Measurements from ENCODE around the gene PSMD4. TPM values are rescaled to one million over a fixed set of nuclear protein-coding genes. Genes with fewer than 3 reads are reported as not detected.

PSMD4 gene
- total RNA-seq, 4 donors from 2014 or later: 157 to 195 (median 176) TPM

DNA sequence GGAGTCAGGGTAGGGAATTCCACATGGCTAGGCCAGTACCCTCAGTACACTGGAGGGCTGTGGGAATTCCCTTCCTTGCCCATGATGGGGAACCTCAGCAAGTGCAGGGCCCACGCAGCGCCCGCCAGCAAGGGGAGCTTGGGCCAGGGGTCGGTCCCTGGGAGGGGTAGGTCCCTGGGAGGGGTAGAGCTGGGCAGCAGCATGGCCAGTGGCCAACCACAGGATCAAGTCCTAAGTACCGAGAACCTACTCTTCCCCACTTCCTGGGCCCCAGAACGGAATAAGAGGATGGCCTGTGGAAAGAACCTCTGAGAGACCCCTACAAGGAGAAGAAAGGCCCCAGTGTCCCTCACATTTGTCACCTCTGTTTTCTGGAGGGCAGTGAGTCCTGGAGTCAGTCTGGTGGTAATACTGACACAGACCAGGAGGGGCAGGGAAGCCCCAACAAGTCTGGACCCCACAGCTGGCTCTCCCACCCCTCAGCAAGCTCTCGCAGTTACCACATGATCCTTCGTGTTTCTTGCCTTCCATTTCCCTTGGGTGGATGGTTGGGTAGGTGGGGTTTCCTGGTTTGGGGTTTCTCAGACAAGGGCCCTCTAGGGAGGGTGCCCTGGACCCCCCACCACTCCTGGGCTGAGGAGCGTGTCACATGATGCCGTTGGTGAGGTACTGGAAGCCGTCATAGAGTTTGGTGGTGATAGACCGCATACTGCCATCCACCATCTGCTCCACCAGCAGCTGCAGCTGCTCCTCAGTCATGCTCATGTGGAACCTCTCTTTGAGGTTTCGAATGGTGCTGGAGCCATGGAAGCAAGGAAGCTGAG is 37.9 kb downstream of the PSMD4 start:
- TF ChIP-seq, protein P1, sequence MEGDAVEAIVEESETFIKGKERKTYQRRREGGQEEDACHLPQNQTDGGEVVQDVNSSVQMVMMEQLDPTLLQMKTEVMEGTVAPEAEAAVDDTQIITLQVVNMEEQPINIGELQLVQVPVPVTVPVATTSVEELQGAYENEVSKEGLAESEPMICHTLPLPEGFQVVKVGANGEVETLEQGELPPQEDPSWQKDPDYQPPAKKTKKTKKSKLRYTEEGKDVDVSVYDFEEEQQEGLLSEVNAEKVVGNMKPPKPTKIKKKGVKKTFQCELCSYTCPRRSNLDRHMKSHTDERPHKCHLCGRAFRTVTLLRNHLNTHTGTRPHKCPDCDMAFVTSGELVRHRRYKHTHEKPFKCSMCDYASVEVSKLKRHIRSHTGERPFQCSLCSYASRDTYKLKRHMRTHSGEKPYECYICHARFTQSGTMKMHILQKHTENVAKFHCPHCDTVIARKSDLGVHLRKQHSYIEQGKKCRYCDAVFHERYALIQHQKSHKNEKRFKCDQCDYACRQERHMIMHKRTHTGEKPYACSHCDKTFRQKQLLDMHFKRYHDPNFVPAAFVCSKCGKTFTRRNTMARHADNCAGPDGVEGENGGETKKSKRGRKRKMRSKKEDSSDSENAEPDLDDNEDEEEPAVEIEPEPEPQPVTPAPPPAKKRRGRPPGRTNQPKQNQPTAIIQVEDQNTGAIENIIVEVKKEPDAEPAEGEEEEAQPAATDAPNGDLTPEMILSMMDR (IDR thresholded peaks at IDR 0.05): peak in 1 of 3 experiments; percentile 7
- TF ChIP-seq EP300 (IDR thresholded peaks at IDR 0.05) (no peak), POLR2A (IDR thresholded peaks at IDR 0.05; ENCODE audit: low read depth) (no peak), POLR2AphosphoS5 (IDR thresholded peaks at IDR 0.05) (no peak)
- DNase-seq (ENCODE audit: extremely low spot score): no peak
- WGBS: 69% methylated on average over 13 of the region's 13 CpGs
- Histone ChIP-seq H3K4me1 (peaks cover 0 to 15% (median 5%) of the 10 kb centered on the region in 4 donors), H3K36me3 (peaks cover 83 to 100% (median 100%) of the 10 kb centered on the region in 4 donors), H3K9me3 (no peaks in the 10 kb centered on the region), H3K27me3 (no peaks in the 10 kb centered on the region), H3K27ac (replicated peaks in 1 of 4) (peak overlapping the region in 1 of 4 donors; percentile 53), H3K4me3 (no peak overlapping the region)
- intact Hi-C loops (cut with DNase I): no loop called here

- H3K27ac ChIP-seq (replicated peaks in 1 of 4): no peak overlapping the region
- TF ChIP-seq, protein P1 (IDR thresholded peaks at IDR 0.05): no peak
- TF ChIP-seq POLR2A (IDR thresholded peaks at IDR 0.05; ENCODE audit: low read depth) (no peak), EP300 (IDR thresholded peaks at IDR 0.05) (no peak), POLR2AphosphoS5 (IDR thresholded peaks at IDR 0.05) (no peak)
- no peak overlapping the region for H3K4me3 ChIP-seq
- no peak for DNase-seq (ENCODE audit: extremely low spot score)
- H3K9me3 ChIP-seq: no peaks in the 10 kb centered on the region
- H3K27me3 ChIP-seq: no peaks in the 10 kb centered on the region
- WGBS: 80% methylated on average over 6 of the region's 6 CpGs
- H3K4me1 ChIP-seq: peaks cover 0 to 15% (median 5%) of the 10 kb centered on the region in 4 donors
- intact Hi-C loops (cut with DNase I): no loop called here
- H3K36me3 ChIP-seq: peaks cover 83 to 100% (median 100%) of the 10 kb centered on the region in 4 donors
Observed at GRCh38 chr1:151293093-151293492, 38.6 kb downstream of the PSMD4 start.

DNA sequence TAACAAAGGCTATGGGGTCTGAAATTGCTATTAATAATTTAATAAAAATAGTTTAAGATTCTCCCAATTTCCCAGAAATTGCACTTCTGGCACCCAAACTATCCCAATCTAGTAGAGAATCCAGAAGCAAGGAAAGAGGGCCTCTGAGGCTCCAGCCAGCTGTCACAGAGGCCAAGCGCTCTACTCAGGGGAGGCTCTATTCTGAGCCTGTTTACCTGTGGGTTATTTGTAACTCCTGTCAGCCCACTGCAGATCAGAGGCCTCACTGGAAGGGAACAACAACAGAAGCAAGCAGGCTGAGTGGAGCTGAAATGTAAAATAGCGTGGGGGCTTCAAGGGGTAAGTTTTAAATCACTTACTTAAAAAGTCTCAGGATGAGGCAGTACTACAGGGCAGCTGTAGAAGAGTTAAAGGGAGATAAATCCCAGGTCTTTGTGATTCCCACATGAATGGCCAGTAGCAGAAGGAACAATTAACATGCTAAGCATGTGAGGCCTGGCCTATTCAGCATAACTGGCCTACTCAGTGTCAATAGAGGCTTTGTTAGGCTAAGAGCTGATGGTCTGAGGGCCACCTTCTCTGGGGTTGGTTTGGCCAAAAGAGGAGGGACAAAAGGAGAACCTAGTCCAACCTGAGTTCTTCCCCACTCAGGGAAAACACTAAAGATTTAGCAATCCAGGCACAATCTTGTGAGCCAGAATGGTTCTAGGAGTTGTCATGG is 40.4 kb downstream of the PSMD4 start:
- Histone ChIP-seq H3K4me3 (no peak overlapping the region), H3K4me1 (peaks cover 0 to under 1% (median 0%) of the 10 kb centered on the region in 4 donors), H3K27me3 (no peaks in the 10 kb centered on the region), H3K27ac (replicated peaks in 1 of 4) (no peak overlapping the region), H3K36me3 (peaks cover 85 to 100% (median 100%) of the 10 kb centered on the region in 4 donors), H3K9me3 (no peaks in the 10 kb centered on the region)
- intact Hi-C loops (cut with DNase I): no loop called here
- DNase-seq (ENCODE audit: extremely low spot score): no peak
- 88% methylated on average over 2 of the region's 2 CpGs for WGBS
- TF ChIP-seq POLR2AphosphoS5 (IDR thresholded peaks at IDR 0.05) (no peak), EP300 (IDR thresholded peaks at IDR 0.05) (no peak), POLR2A (IDR thresholded peaks at IDR 0.05; ENCODE audit: low read depth) (no peak)
- TF ChIP-seq, protein P1 (IDR thresholded peaks at IDR 0.05): no peak

- peaks cover 56 to 65% (median 61%) of the 10 kb centered on the region in 4 donors for H3K4me1 ChIP-seq
- H3K27ac ChIP-seq (replicated peaks in 1 of 4): peak overlapping the region; percentile 71 to 85 (median 76)
- TF ChIP-seq POLR2AphosphoS5 (IDR thresholded peaks at IDR 0.05): peak in 1 of 2 donors; percentile 19
- no peak for TF ChIP-seq EP300 (IDR thresholded peaks at IDR 0.05)
- TF ChIP-seq POLR2A (IDR thresholded peaks at IDR 0.05; ENCODE audit: low read depth): no peak
- H3K9me3 ChIP-seq: no peaks in the 10 kb centered on the region
- WGBS: 44% methylated on average over 7 of the region's 7 CpGs
- DNase-seq (ENCODE audit: extremely low spot score): no peak
- H3K4me3 ChIP-seq: no peak overlapping the region
- no peaks in the 10 kb centered on the region for H3K27me3 ChIP-seq
- intact Hi-C loops (cut with DNase I): no loop called here
- peaks cover 35 to 74% (median 61%) of the 10 kb centered on the region in 4 donors for H3K36me3 ChIP-seq
Observed at GRCh38 chr1:151309811-151310323, 55.3 kb downstream of the PSMD4 start.

- no peak for DNase-seq (ENCODE audit: extremely low spot score)
- intact Hi-C loops (cut with DNase I): no loop called here
- 66% methylated on average over 4 of the region's 4 CpGs for whole genome bisulfite sequencing
Observed at GRCh38 chr1:151311011-151311410, 56.5 kb downstream of the PSMD4 start.

More at GRCh38 chr1:151311011-151311410, 56.5 kb downstream of the PSMD4 start:
- Histone ChIP-seq H3K4me3 (no peak overlapping the region), H3K36me3 (peaks cover 33 to 74% (median 61%) of the 10 kb centered on the region in 4 donors), H3K4me1 (peaks cover 62 to 75% (median 68%) of the 10 kb centered on the region in 4 donors), H3K27me3 (no peaks in the 10 kb centered on the region), H3K27ac (replicated peaks in 1 of 4) (peak overlapping the region; percentile 71 to 85 (median 76)), H3K9me3 (no peaks in the 10 kb centered on the region)
- no peak for TF ChIP-seq POLR2AphosphoS5 (IDR thresholded peaks at IDR 0.05)
- TF ChIP-seq EP300 (IDR thresholded peaks at IDR 0.05): no peak
